ENCODE measurements around the gene GNPTG.
"Not testable (repeated sequence)": the region's sequence is repeated elsewhere in the genome, so short reads cannot be mapped to it uniquely, and the experiment has no call there.

GNPTG gene

DNA sequence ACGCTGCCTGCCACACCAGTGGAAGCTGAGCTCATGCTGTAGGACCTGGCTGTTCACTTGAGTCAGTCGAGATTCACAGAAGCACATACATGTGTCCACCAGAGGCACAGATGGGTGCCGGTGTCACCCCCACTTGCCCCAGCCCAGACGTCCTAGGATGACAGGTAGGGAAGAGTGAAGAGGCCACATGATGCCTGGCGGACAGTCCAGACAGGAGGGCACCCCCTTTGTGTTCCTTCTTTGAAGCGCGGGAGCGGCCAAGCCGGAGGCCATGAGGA lies 33.5 kb upstream of the GNPTG start:
- DNase-seq (ENCODE audit: low read depth in 4 of 4, low spot score in 1 of 4), result no peak

DNA sequence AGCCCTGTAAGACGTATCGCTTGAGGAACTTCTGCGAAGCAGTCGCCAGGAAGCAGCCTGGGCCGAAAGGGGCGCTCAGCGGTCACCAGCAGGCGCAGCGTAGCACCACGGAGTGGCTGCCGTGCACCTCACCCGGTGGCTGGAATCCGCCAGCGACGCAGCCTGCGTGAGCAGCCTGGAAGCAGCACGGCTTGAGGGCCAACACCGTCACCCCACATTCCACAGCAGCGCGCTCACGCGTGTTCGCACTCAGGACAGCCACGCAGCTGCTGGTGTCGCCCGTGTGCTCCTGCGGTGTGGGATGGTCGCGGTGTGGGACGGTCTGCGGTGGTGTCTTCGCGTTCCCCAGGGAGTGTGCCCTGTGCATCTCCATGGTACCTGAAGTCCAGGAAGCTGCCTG lies 32.7 kb upstream of the GNPTG start:
- no peak for DNase-seq (ENCODE audit: low read depth in 4 of 4, low spot score in 1 of 4)

DNA sequence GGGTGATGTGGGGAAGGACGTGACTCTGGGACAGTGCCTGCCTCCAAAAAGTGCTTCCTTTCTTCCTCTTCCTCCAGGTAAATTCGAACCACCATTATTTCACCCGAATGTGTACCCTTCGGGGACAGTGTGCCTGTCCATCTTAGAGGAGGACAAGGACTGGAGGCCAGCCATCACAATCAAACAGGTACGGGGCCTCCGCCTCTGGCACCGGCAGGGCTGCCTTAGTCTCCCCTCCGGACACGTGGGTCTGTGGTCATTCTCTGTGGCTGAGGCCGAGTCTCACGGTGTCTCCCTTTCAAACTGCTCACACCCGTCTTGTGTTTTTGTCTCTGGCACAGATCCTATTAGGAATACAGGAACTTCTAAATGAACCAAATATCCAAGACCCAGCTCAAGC lies 31.6 kb upstream of the GNPTG start:
- no peak for DNase-seq (ENCODE audit: low read depth in 4 of 4, low spot score in 1 of 4)

DNA sequence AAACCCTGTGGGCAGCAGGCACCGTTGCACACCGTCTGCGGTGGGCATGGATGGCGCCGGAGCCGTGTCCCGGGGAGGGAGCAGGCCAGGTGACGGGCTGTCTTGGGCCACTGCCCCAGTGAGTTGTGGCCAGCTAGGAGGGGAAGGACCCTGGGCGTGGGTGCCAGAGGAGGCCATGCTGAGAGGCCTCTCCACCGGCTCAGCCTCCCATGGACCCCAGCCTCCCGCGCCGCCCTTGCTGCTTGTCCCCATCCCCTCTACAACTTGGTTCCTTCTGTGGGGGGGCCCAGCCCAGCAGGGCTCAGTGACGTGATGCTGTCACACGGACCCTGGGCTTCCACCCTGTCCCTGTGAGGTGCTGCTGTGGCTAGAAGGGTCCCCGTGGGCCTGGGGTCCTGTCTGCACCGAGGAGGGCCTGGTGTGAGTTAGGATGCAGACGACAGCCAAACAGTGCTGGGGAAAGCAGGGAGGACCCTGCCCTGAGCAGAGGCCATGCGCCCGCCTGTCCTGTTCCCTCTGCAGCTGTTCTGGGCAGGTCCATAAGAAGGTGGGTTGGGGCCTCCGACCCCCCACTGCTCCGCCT lies 31.0 kb upstream of the GNPTG start:
- no peak for DNase-seq (ENCODE audit: low read depth in 4 of 4, low spot score in 1 of 4)

DNA sequence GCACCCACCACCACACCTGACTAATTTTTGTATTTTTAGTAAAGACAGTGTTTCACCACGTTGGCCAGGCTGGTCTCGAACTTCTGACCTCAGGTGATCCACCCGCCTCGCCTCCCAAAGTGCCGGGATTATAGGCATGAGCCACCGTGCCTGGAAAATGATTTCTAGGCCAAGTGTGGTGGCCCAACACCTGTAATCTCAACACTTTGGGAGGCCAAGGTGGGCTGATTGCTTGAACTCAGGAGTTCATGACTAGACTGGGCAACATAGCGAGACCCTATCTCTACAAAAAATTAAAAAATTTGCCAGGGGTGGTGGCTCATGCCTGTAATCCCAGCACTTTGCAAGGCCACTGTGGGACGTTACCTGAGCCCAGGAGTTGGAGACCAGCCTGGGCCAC lies 29.3 kb upstream of the GNPTG start:
- DNase-seq (ENCODE audit: low read depth in 4 of 4, low spot score in 1 of 4), result no peak

DNA sequence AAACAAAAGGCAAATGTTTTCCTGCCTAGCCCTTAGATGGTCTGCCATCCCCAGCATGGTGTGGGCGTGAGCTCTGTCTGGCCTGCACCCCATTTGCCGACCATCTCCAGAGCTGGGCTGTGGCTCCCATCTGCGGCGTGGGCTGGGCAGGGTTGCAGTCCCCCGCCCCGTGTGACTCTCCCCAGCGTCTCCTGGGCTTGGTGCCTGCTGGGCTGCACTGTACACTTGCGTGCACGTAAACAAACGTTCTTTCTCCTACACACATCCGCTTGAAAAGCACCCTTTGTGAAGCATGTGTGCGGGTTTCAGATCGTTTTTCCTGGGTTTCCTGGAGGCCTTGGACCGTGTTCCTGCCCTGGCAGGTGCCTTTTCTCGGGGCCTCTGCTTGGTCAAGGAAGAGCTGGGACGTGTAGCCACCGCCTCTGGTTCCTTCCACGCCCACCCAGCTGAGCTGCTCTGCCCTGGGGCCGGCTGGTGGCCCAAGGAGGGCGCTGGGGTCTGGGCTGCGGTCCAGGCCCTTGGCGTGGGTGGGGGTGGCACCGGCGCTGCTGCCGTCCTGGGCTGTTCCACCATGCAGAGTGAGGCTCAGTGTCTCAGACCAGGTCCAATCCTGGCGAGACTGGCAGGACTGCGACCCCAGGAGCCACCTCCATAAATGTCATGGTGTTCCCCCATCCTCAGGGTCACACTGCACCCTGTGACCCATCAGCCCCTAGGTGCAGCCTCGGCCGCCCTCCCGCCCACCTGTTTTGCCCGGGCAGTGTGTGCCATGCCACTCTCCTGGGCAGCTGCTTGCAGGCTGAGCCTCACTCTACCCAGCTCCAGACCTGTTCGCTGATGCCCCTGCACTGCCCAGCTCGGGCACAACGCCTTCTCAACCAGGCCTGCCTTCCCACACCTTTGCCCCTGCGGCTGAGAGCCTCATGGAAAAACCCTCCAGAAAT lies 28.2 kb upstream of the GNPTG start:
- DNase-seq (ENCODE audit: low read depth in 4 of 4, low spot score in 1 of 4), result no peak

DNA sequence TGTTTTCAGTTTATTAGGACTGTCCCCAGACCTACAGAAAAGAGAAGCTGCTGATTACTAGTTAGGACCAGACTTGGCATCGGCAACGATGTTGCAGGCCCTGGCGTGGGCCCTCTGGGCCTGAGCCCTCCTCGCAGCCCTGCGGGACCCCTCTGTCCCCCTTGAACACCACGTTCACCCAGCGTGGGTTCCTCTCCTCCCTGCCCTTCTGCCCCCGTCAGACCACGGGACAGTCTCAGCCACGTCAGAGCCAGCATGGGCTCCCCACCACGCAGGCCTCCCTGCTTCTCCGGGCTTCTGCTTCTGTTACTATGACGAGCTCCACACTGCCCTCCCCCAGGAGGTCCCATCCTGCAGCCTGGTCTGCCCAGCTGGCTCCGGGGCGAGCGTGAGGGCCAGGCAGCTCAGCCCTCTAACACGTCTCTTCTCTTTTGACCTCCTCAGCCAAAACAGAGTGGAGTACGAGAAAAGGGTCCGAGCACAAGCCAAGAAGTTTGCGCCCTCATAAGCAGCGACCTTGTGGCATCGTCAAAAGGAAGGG lies 27.4 kb upstream of the GNPTG start:
- DNase-seq (ENCODE audit: low read depth in 4 of 4, low spot score in 1 of 4), result no peak

DNA sequence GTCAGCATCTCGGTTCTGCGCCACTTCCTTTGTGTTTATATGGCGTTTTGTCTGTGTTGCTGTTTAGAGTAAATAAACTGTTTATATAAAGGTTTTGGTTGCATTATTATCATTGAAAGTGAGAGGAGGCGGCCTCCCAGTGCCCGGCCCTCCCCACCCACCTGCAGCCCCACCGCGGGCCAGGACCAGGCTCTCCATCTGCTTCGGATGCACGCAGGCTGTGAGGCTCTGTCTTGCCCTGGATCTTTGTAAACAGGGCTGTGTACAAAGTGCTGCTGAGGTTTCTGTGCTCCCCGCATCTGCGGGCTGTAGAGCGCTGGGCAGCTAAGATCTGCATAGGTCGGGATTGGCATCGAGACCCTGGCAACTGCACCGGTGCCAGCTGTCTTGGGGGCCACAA lies 26.5 kb upstream of the GNPTG start:
- DNase-seq (ENCODE audit: low read depth in 4 of 4, low spot score in 1 of 4), result no peak

DNA sequence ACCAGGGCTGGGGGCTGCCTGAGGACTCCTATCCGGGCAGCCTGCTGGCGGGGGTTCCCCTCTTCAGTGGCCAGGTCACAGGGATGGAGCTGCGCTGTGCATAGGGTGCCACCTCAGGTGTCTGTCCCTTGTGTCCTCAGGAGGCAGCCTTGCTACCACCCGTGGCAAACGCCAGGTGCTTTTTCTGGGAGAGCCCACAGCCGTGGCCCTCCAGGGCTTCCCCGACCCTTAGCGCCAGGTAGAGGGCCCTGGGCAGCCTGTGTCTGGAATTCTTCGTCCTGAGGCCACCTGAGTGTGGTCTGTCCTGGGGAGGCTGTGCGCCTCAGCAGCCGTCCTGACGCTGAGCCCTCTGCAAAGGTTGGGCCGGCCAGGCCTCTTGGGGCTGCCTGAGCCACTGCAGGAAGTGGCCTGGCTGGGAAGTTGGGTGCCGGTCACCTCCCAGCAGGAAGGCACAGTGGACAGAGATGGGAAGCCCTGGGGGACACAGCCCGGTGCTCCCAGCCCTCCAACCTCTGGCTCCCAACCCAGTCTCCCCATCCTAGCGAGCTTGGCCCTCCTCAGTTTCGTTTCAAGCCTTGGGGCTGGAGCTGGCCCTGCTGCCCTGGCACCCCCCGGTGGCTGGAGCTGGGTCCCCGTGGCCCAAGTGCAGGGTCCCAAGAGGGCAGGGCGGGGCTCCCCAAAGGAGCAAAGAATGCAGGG lies 25.9 kb upstream of the GNPTG start:
- no peak for DNase-seq (ENCODE audit: low read depth in 4 of 4, low spot score in 1 of 4)

DNA sequence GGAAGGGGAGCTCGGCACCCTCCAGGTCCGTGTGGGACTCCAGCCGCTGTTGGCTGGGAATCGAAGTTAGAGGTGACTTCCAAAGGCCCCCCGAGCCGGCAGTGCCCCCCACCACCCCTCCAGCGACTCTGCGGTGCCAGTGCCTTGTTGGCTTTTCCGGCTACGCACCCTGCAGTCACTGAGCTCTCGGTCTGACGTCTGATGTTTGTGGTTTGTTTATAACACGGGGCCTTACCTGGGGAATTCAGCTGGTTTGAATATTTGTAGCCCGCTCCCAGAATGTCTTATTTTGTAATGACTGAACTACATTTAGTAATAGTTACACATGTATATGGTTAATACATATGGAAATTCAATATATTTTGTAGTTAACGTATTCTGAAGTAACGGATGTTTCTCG lies 25.3 kb upstream of the GNPTG start:
- no peak for DNase-seq (ENCODE audit: low read depth in 4 of 4, low spot score in 1 of 4)

DNA sequence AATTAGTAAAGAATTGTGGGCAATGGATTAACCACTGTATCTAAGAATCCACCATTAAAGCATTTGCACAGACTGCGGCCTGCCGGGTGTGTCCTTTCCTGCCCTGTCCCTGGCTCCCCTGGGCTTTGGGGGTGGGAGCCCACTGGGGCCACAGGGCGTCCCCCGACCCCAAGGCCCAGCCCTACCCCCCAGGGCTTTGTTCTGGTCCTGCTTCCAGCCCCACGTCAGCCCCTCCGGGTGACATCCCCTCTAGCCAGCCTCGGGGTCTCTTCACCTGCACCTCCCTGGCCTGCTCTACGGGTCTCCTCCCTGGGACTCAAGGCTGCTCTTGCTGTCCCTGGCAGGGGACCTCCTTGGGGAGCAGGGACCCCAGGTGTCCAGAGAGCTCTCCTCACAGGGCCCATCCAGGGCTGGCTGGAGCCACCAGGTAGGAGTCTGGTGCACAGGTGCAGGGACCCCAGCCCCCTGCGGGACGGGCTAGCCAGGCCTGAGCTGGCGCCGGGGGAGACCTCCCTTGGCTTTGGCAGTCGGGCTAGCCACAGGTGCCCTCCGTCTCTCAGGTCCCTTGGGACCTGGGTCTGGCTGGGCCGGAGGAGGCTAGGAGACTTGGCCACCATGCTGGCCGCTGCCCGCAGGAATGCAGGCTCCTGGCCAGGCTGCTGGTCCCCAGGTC lies 24.6 kb upstream of the GNPTG start:
- no peak for DNase-seq (ENCODE audit: low read depth in 4 of 4, low spot score in 1 of 4)

DNA sequence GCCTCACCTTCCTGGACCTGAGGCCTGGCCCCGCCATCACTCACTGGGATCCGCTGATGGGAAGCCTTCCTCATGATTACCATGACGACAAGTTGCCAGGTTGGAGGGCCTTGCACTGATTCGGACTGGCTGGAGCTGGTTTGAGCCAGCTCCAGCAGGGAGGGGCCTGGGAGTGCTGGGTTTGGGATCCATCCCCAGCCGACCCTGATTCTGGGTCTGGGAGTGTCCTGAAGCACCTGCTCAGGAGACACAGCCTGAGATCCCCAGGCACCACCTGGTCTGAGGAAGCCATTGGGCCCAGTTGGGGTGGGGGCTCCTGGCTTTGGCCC lies 24.1 kb upstream of the GNPTG start:
- DNase-seq (ENCODE audit: low read depth in 4 of 4, low spot score in 1 of 4), result no peak

DNA sequence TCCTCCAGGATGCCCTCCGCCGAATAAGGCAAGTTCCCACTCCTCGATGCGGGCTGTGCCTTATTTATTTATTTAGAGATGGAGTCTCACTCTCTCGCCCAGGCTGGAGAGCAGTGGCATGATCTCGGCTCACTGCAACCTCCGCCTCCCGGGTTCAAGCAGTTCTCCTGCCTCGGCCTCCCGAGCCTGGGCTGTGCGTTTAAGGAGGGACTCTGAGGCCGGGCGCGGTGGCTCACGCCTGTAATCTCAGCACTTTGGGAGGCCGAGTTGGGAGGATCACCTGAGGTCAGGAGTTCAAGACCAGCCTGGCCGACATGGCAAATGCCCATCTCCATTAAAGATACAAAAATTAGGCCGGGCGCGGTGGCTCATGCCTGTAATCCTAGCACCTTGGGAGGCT lies 23.6 kb upstream of the GNPTG start:
- not testable (repeated sequence) for DNase-seq (ENCODE audit: low read depth in 4 of 4, low spot score in 1 of 4)

DNA sequence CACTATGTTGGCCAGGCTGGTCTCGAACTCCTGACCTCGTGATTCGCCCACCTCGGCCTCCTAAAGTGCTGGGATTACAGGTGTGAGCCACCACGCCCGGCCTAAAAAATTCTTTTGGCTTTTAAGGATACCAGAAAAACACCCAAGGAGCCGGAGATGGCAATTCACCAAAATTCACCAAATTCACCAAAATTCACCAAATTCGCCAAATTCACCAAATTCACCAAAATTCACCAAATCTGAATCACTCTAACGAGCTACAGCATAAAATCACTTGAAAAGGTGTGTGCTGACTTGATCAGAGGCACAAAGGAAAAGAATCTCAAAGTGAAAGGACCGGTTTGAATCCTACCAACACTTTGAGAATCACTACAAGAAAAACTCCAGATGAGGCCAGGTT lies 22.8 kb upstream of the GNPTG start:
- DNase-seq (ENCODE audit: low read depth in 4 of 4, low spot score in 1 of 4), result not testable (repeated sequence)

DNA sequence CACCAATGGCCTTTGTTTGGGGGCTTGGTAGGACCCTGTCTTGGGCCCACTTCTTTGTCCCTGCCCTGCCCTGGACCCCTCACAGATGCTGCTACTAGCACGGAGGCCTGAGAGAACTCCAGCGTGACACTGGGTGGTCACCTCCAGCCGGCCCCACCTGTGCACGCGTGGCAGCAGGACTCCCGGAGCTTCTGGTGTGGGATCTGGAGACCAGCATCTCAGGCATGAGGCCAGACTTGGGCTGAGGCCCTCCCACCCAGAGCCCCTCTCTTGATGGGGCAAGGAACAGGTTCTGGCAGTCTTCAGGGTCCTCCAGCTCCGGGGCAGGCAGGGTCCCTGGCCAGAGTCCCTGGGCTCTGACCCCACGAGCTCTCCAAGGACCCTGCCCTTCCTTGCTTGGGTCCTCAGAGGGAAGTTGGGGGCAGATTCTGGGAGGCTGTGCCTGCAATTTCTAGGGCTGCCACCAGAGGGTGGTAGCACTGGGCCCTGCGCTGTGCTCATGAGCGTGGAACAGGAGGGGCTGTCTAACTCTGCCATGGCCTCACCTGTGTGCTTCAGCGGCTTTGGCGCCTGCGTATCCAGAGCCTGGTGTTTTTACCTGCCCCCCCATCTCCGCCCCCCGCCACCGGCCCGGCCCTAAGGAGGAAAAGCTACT lies 21.3 kb upstream of the GNPTG start:
- no peak for DNase-seq (ENCODE audit: low read depth in 4 of 4, low spot score in 1 of 4)

DNA sequence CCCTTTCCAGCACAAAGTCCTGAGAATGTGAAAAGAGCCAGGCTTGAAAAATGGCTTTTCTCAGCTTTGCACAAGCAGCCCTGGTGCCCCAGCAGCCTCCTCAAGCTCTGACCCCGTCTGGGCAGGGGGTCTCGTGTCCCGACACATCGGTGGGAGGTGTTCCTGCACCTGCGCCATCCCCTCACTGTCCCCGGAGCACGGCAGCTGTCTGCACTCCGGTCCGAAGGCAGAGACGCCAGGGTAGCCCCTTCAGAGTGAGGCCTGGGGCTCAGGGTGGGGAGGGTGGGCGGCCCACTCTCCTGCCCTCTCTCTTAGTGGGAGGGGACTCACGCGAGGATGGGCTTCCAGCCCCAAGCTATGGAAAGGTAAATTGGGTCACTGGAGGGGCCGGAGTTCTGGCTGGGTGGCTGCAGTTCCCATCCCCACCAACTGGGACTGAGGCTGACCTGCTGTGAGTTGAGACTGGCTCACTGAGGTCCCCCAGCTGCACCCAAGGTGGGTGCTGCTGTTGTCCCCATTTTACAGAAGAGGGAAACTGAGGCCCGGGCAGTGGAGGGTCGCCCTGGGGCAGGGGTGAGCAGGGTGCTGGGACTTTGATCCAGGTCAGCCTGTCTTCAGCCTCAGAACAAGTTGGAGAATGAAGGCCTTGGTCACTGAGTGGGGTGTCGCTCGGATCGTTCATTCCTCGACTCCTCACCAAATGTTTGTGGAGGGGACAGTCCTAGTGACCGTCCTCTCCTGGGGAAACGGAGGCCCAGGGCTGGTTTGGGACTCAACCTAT lies 20.6 kb upstream of the GNPTG start:
- DNase-seq (ENCODE audit: low read depth in 4 of 4, low spot score in 1 of 4), result no peak

DNA sequence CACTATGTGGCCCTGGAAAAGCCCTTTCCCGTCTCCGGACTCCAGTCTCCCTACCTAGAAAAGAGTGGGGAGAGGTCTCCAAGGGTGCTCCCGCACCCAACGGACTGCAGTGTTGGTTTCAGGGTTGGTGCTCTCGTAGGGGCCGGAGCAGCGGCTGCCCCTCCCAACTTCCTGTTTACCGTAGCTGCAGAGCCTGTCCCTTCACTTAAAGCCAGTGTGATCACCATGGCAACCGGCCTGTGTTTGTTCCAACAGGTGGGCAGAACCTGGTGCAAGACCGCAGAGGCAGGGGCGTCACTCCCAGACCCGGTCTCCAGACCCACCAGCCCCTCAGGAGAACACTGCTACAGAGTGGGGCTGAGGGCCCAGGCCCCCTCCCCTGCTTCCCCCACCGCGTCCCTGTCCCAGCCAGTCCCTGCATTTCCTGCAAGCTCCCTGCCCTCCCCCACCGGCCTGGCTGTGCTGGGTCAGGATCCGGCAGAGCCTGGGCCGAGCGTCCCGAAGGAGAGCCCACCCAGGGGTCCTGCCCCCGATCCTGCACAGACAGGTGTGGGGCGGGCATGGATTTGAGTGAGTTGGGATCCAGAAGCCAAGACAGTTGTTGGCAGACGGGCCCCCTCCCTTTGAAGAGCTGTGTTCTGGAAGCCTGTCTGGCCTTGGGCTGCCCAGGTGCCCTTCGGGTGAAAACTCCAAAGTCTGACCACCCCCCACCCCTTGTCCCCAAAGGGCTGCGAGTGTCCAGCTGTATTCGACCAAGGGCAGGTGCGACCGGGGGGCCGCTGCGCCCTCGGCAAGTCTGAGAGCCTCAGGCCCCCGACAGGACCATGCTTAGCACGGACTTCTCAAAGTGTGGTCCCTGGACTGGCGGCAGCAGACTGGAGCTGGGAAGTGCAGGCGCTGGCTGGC lies 19.8 kb upstream of the GNPTG start:
- no peak for DNase-seq (ENCODE audit: low read depth in 4 of 4, low spot score in 1 of 4)

DNA sequence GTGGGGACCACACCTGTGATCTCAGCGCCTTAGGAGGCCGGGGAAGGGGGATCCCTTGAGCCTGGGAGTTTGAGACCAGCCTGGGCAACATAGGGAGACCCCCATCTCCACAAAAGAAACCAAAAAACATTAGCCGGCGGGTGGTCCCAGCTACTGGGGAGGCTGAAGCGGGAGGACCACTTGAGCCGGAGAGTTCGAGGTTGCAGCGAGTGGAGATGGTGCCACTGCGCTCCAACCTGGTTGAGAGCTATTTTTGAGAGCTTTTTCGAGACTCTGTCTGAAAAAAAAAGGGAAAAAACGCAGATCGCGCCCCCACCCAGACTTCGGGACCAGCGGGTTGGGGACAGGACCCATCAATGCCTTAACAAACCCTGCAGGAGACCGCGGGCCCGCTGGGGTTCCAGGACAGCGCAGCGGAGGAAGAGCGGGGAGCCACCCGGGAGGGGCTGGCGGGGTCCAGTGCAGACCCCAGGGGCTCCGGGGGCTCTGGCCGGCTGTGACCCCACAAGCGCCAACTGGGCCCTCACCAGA lies 19.0 kb upstream of the GNPTG start:
- DNase-seq (ENCODE audit: low read depth in 4 of 4, low spot score in 1 of 4), result no peak

DNA sequence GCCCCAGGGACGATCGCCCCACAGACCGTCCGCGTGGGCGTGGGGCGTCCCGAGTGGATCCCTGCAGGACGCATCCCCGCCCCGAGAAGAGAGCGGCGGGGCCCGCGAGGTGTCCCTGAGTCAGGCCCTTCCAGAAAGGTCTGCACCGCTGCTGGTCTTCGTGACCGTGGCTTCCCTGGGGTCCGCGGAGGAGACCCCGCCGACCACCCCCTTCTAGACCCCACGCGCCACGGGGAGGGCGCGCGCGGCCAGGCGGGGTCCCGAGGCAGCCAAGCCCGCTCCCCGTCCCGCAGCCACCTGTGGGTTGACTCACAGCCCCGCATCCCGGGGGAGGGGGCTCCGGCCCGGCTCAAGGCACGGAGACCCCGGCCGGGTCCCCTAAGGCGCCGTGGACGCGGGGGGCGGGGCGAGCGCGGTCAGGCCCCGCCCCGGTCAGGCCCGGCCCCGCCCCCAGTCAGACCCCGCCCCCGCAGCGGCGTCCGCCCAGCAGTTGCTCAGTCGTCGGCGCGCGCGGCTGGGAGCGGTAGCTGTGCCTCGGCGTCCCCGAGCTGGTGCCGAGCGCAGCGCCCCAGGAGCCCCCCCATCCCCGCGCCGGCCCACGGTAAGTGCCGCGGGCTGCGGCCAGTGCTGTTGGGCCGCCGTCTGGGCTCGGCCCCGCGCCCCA lies 18.4 kb upstream of the GNPTG start, which contains the start of gene BAIAP3:
TSS of gene BAIAP3 (plus strand) at position 497 of the 664 bp plus-strand sequence. CDS start 4,905 bp downstream, outside the sequence.
- DNase-seq (ENCODE audit: low read depth in 4 of 4, low spot score in 1 of 4), result peak in 2 of 4 experiments; percentile 29 to 38
